ENCODE data around the gene SUMO3. TPM values are rescaled to one million over a fixed set of nuclear protein-coding genes. Genes with fewer than 3 reads are reported as not detected.

SUMO3 gene
- total RNA-seq, 3 donors from 2014 or later = 64.2 to 64.8 (median 64.4) TPM

- Histone ChIP-seq H3K4me1 (peaks cover 0 to 10% of the 10 kb centered on the region in 2 donors), H3K9me3 (no peaks in the 10 kb centered on the region), H3K36me3 (no peaks in the 10 kb centered on the region), H3K27ac (no peak overlapping the region), H3K4me3 (no peak overlapping the region), H3K27me3 (no peaks in the 10 kb centered on the region)
- intact Hi-C loops (cut with DNase I; ENCODE audit: low total_unique reads) = no loop called here
- TF ChIP-seq POLR2AphosphoS5 (IDR thresholded peaks at IDR 0.05) = no peak
- TF ChIP-seq POLR2A (IDR thresholded peaks at IDR 0.05) = no peak
- no peak for TF ChIP-seq CTCF (IDR thresholded peaks at IDR 0.05)
- DNase-seq (ENCODE audit: low spot score in 2 of 2) = no peak
Observed at GRCh38 chr21:44797775-44798174, 20.1 kb downstream of the SUMO3 start.

- TF ChIP-seq CTCF (IDR thresholded peaks at IDR 0.05) = no peak
- no peak for TF ChIP-seq POLR2AphosphoS5 (IDR thresholded peaks at IDR 0.05)
- TF ChIP-seq POLR2A (IDR thresholded peaks at IDR 0.05) = no peak
- no peak overlapping the region for H3K27ac ChIP-seq
- no peak for DNase-seq (ENCODE audit: low spot score in 2 of 2)
- H3K4me3 ChIP-seq = no peak overlapping the region
- H3K9me3 ChIP-seq = no peaks in the 10 kb centered on the region
- intact Hi-C loops (cut with DNase I; ENCODE audit: low total_unique reads) = no loop called here
- no peaks in the 10 kb centered on the region for H3K27me3 ChIP-seq
- H3K4me1 ChIP-seq = peaks cover 0 to 5% of the 10 kb centered on the region in 2 donors
- H3K36me3 ChIP-seq = no peaks in the 10 kb centered on the region
Observed at GRCh38 chr21:44795342-44795741, 22.5 kb downstream of the SUMO3 start.

DNA sequence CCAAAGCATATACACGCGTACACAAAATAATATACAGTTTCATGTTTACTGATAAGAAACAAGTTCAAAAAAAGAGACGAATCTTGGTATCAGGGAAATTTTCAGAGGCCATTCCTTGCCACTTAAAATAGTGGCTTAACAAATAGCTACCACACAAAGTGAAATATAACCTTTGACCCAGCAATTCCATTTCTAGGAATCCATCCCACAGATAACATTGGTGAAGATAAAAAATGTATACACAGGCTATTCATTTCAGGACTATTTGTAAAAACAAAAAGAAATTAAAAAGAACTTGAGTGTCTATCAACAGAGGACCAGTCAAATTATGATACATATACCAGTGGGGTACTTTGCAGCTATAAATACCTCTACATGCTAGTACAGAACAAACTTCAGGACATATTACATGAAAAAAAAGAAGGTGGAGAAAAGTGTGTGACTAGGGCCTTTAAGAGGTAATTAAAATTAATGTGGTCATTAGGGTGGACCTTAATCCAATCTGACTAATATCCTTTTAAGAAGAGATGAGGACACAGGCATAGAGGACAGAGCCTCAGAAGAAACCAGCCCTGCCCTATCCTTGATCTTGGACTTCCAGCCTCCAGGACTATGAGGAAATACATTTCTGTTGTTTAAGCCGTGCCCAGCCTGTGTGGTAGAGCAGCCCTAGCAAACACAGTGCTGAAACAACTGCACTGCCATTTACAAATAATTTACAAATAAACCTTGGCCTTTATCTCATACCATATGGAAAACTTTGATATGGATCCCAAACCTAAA is 24.1 kb downstream of the SUMO3 start:
- Histone ChIP-seq H3K27me3 (no peaks in the 10 kb centered on the region), H3K4me3 (no peak overlapping the region), H3K27ac (no peak overlapping the region), H3K9me3 (no peaks in the 10 kb centered on the region), H3K36me3 (no peaks in the 10 kb centered on the region), H3K4me1 (peaks cover 0 to 4% of the 10 kb centered on the region in 2 donors)
- no peak for DNase-seq (ENCODE audit: low spot score in 2 of 2)
- intact Hi-C loops (cut with DNase I; ENCODE audit: low total_unique reads) = no loop called here
- TF ChIP-seq CTCF (IDR thresholded peaks at IDR 0.05) = no peak
- no peak for TF ChIP-seq POLR2A (IDR thresholded peaks at IDR 0.05)
- no peak for TF ChIP-seq POLR2AphosphoS5 (IDR thresholded peaks at IDR 0.05)

DNA sequence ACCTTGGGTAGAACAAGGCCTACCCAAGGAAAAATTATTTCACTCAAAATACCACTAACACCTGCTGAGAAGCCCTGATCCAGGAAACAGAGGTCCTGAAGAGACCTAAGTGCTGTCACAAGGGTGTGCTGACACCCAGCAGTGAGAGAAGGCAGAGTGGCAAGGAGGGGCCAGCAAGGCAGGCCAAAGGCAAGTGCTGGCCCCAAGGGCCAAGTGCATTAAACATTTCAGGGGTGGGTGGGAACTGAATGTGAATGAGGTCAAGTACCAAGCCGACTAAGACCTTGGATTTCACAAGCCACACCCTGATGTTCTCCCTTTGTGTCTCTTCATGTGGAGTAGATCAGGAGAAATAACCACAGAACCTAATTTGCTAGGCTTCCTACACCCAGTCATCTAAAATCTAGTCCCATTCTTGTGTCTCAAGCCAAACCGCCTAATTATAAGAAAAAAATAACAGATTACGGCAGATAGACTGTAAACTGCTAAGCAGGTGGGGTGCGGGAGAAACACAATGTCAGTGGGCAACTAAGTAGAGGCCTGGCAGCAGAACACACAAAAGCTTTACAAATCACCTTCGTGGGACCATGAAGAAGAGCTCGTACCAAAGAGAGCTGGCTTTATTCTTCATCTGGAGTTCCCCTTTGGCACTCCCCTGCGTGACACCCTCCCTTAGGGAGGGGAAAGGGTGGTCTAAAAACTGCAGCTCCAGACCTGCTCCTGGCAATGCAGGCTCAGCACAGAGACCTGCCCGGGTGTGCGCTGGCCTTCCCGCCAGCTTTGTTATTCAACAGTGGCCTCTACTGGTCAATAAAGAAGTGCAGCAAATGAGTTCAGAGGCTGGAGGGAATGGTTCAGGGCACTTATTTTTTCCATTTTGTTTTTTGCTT is 24.9 kb downstream of the SUMO3 start:
- TF ChIP-seq CTCF (IDR thresholded peaks at IDR 0.05) (peak; percentile 38 to 75 (median 73)), POLR2AphosphoS5 (IDR thresholded peaks at IDR 0.05) (no peak), POLR2A (IDR thresholded peaks at IDR 0.05) (no peak)
- Histone ChIP-seq H3K4me3 (no peak overlapping the region), H3K36me3 (no peaks in the 10 kb centered on the region), H3K4me1 (peaks cover 0 to 4% of the 10 kb centered on the region in 2 donors), H3K27ac (no peak overlapping the region), H3K9me3 (no peaks in the 10 kb centered on the region), H3K27me3 (no peaks in the 10 kb centered on the region)
- peak in 1 of 2 donors; percentile 35 for DNase-seq (ENCODE audit: low spot score in 2 of 2)
- intact Hi-C loops (cut with DNase I; ENCODE audit: low total_unique reads) = no loop called here

DNA sequence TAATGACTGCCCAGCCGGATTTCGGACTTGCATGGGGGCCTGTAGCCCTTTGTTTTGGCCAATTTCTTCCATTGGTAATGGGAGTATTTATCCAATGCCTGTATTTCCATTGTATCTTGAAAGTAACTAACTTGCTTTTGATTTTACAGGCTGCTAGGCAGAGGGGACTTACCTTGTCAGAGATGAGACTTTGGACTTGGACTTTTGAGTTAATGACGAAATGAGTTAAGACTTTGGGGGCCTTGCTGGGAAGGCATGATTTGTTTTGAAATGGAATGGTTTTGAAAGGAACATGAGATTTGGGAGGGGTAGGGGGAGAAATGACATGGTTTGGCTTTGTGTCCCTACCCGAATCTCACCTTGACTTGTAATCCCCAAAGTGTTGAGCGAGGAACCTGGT is 25.9 kb downstream of the SUMO3 start:
- H3K4me3 ChIP-seq = no peak overlapping the region
- no peak overlapping the region for H3K27ac ChIP-seq
- intact Hi-C loops (cut with DNase I; ENCODE audit: low total_unique reads) = no loop called here
- H3K36me3 ChIP-seq = no peaks in the 10 kb centered on the region
- peaks cover 0 to 4% of the 10 kb centered on the region in 2 donors for H3K4me1 ChIP-seq
- no peaks in the 10 kb centered on the region for H3K9me3 ChIP-seq
- no peak for DNase-seq (ENCODE audit: low spot score in 2 of 2)
- no peaks in the 10 kb centered on the region for H3K27me3 ChIP-seq
- TF ChIP-seq POLR2AphosphoS5 (IDR thresholded peaks at IDR 0.05) = no peak
- TF ChIP-seq CTCF (IDR thresholded peaks at IDR 0.05) = no peak
- TF ChIP-seq POLR2A (IDR thresholded peaks at IDR 0.05) = no peak
